Measurements from ENCODE around the gene NFASC.

- TF ChIP-seq, protein P1, sequence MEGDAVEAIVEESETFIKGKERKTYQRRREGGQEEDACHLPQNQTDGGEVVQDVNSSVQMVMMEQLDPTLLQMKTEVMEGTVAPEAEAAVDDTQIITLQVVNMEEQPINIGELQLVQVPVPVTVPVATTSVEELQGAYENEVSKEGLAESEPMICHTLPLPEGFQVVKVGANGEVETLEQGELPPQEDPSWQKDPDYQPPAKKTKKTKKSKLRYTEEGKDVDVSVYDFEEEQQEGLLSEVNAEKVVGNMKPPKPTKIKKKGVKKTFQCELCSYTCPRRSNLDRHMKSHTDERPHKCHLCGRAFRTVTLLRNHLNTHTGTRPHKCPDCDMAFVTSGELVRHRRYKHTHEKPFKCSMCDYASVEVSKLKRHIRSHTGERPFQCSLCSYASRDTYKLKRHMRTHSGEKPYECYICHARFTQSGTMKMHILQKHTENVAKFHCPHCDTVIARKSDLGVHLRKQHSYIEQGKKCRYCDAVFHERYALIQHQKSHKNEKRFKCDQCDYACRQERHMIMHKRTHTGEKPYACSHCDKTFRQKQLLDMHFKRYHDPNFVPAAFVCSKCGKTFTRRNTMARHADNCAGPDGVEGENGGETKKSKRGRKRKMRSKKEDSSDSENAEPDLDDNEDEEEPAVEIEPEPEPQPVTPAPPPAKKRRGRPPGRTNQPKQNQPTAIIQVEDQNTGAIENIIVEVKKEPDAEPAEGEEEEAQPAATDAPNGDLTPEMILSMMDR (IDR thresholded peaks at IDR 0.05), result no peak
- TF ChIP-seq POLR2AphosphoS5 (IDR thresholded peaks at IDR 0.05; ENCODE audit: low read depth, low read length) (no peak), SIN3A (IDR thresholded peaks at IDR 0.05; ENCODE audit: borderline replicate concordance, insufficient read depth, low read depth, low read length) (no peak), TCF7L2 (IDR thresholded peaks at IDR 0.05; ENCODE audit: low read depth, low read length) (no peak), REST (IDR thresholded peaks at IDR 0.05; ENCODE audit: insufficient read depth in 1 of 2, low read depth in 2 of 2, low read length in 1 of 2) (no peak)
Measured at GRCh38 chr1:205071801-205072200, 201.1 kb downstream of the NFASC start.
